NCI-H1105 treated with DMSO at 0.1 percent for 48 hours (cell line): ENCODE results near the gene TTC13.

ENCODE experiments used
- DNase-seq: peaks from one replicate; lab custom pipeline; 2025; lab: John Stamatoyannopoulos, UW

TTC13 gene

GRCh38 chr1:230948903-230949302 lies 29.8 kb downstream of the TTC13 start:
- no peak for DNase-seq

DNA sequence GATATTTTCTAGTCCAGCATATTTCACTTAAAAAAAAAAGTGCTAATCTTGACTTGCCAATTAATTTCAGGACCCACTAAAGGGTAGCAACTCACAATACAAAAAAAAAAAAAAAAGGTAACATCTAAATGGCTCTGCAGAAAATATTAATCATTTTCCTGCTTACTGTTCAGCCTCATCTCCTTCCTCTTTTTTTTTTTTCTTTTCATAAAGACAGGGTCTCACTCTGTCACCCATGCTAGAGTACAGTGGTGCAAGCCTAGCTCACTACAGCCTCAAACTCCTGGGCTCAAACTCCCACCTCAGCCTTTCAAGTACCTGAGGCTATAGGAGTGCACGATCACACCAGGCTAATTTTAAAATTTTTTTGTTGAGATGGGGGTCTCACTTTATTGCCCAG lies 30.4 kb downstream of the TTC13 start:
- no peak for DNase-seq

- no peak for DNase-seq
Measured at GRCh38 chr1:230943048-230943593, 35.5 kb downstream of the TTC13 start.

GRCh38 chr1:230940848-230941247 lies 37.8 kb downstream of the TTC13 start:
- DNase-seq = no peak

DNA sequence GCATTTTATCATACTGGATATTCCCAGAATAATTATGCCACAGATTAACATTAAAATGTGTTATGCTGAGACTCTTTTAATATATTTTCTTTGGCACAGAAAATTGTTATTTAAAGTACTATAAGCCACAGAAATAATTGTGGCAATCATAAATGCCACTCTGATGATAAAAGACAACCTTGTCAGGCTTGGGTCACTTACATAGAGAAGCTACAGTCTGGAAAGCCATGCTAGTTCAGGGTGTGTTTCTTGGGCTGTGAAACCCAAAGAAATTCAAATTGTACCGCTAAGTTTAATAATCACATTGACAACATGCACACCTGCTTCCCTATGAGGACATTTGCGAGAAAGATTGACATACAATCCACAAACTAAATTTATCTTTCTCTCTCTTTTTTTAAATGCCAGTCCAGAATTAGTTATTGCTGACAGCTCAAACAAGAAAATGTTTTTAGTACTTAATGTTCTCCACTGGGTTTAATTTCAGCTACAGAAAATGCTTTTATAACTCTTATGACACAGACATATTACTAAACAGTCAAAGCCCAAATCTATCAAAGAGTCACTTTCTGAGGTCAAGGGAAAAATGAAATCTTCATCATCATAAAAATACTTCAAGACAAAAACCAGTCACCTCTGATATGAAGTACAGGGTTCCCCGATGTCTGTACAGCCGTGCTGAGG lies 38.7 kb downstream of the TTC13 start:
- no peak for DNase-seq

DNA sequence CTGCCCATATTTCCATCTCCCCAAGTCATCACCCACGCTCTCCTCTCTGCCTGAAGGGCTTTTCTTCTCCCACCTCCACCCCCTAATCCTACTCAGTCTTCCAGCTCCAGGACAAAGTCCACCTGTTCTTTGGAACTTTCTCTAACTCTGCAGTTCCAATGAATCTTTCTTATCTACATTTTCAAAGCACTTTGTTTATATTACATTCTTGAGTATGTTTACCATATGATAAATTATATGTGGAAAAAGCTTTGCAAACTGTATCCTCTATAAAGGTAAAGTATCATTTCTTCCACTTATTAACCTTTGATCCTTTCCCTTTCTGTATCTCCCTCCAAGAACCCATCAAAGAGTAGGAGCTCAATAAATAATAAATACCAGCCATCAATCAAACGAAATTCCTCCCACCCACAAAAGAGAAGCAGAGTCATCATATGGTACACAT lies 39.7 kb downstream of the TTC13 start:
- no peak for DNase-seq

GRCh38 chr1:230937371-230937770 lies 41.3 kb downstream of the TTC13 start:
- no peak for DNase-seq

GRCh38 chr1:230936475-230936874 lies 42.2 kb downstream of the TTC13 start:
- no peak for DNase-seq

DNA sequence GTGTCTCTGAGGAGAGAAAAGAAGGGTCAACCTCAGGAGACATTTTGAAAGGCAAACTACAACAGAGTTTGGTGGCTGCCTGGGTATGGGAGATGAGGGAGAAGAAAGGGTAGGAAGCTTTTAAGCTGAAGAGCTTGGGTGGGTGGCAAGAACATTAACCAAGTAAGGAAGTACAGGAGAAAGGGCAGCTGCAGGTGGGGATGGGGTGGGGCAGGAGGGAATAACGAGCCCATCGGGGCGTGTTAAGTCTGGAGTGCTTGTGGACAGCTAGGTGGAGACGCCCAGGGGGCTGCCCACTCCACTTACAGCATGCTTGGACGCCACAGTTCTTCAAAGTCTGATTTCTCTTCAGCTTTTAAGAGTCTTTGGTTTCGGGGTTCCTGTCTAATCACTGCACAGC lies 42.8 kb downstream of the TTC13 start:
- DNase-seq = no peak

DNA sequence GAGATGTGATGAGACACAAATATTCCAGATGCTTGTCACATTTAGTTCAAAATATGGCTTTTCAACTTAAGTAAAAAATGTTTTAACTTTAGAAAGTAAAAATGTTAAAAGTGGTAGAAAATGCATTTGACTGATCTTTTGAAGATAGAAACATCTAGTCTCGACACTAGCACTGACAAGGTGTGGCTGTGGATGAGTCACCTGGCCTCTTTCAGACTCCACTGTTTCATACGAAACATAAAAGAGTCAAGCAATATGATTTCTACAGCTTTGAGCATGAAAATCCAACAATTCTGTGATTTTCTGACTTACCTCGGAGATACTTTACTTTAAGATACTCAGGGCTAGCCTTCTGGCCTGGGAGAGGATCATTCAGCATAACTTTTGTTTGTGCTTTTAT lies 47.7 kb downstream of the TTC13 start:
- no peak for DNase-seq

DNA sequence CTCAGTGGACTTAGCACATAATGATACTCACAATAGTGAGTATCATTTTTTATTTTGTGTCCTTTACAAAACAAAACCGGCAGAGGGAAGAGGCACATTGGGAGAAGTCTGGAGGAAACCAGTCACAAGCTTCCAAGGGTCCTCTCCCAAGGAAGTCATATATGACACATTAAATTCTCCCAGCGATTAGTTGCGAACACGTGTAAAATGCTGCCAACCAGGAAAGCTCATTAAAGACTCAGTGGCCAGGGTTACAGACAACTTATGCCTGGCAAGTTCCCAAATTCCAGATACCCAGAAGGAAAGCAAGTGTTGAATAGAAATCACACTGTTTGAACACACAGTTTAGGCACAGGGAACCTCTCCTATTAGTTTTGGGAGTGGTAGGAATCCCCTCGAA lies 52.5 kb downstream of the TTC13 start:
- no peak for DNase-seq

DNA sequence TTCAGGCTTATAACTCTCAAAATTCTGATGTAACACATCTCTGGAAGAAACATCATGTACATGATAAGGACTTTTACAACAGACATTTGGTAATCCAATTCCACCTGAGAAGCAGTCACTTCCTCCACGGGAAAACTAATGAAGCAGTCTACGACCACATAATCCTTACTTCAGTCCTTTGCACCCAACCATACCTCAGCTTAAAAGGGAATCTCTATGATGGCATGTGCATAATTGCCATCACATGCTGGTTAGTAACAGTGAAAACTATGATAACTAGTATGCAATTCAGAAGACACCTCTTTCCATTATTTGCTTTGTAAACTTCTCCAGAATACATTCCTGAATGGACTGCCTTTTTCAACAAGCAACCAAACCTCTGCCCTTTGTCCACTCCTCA lies 53.1 kb downstream of the TTC13 start:
- DNase-seq = no peak

DNA sequence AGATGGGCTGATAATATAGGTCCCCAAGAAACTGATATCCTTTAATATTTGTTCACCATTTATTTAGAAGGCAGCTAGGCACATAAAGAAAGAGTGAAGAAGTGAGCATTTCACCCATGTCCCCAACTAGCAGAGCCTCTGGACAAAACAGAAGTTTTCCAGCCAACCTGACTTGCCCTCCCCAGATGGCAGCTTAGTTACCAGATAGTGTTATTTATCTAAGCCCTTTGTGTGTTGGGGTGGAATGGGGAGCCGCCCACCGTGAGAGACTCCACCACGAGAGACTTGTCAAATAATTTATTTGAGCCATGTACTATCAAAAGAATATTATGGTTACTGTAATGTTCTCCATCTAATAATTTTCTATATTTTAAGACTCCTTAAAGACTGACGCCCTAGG lies 55.5 kb downstream of the TTC13 start:
- DNase-seq = no peak

DNA sequence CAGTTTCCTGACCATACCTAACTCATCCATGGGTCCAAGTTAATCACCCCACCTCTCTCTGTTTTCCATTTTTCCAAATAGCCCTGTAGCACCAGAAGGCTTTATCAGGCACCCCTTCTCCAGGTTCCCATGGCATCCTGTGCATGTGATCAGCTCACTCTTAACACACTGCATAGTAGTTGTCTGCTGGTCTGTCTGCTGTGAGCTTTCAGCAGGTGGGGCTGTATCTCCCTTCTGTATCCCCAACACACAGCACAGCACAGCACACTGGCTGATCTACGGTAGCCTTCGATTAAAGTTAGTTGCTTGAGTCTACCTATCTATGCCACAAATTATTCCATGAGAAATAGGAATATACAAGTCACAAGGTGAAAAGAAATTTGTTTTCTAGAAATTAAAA lies 56.0 kb downstream of the TTC13 start:
- no peak for DNase-seq

DNA sequence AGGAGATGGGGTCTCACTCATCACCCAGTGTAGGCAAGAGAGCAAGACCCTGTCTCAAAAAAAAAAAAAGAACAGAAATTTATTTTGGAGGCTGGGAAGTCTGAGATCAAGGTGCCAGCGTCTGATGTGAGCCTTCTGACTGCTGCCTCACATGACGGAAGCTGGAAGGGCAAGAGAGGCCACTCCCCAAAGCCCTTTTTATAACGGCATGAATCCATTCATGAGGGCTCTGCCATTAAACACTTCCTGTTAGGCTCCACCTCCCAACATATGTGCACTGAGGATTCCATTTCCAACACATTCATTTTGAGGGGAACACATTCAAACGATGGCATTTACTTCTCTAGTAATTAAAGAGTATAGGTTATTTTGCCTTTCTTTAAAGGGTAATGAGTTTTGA lies 59.5 kb downstream of the TTC13 start:
- DNase-seq = no peak

- DNase-seq = peak; percentile 56
Measured at GRCh38 chr1:230917284-230918135, 61.2 kb downstream of the TTC13 start.

DNA sequence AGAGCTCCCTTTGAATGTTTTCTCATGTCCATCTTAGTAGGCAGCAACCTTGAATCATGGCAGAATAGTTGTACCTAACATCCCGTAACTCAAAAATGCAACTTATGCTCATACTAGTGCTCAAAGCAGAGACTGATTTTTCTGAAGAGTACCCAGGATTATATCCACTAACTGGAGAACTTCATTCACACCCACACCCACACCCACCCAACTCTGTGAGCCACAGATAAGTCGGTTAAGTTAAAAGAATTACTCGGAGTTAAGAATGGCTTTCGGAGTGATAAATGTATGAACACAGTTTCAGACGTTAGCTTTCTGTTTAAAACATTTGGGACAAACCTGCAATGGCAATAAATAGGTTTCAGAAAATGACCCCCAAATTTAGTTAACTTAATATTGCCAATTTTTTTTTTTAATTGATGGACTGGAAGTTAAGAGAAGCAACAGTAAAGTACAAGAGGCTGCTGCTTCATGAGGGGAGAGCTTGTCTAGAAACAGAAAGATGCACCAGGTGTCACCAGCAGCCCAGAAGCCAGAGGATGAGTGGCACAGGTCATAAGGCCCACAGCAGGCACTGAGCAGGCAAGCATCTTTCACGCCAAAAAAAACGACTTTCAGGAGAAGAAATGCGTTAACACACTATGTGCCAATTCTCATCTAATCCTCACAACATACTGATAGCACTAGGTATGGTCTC lies 61.9 kb downstream of the TTC13 start:
- DNase-seq = no peak

DNA sequence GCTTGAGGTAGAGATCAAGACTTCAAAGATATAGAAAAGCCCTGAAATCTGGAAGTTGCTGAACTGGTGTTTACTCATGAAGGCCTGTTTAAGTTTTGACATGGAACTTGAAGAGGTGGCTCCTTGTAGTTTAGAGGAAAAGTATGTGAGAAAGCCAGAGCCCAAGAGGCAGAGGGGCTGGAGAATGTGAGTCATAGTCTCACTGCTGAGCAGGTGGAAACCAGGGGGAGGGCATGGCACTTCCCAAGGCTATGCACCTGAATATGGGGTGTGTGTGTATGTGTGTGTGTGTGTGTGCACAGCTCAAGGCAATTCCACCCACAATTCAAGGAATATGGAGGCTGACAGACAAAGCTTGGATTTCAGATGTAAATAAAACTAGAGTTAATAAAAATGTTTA lies 63.6 kb downstream of the TTC13 start:
- DNase-seq = no peak

DNA sequence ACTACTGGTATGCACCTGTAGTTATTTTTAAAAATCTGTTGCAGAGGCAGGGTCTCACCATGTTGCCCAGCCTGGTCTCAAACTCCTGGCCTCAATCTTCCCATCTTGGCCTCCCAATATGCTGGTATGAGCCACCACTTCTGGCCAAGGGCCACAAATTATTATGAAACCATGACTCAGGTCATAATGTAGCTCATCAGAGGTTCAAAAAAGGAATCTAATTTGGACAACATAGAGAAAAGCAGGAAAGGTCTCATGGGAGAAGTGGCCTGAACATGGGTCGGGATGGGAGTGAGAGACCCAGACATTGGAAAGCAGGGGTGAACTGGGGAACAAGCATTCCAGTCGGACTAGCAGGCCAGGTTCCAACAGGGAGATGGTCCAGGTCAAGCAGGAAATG lies 65.2 kb downstream of the TTC13 start:
- no peak for DNase-seq

DNA sequence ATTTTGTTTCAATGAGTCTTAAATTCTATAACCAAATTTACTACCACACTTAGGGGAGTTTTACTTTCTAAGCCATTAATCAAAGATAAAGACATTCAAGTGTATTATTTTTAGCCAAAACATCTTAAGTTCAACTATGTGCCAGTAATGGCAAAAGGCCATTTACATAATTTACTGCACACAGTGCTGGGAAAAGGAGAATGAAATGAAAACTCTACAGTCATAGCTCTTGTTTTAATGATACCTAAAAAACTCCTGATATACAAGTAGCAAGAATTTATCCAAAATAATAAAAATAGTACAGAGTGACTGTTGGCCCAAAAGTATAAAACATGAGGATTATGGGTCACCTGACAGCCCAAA lies 67.9 kb downstream of the TTC13 start:
- no peak for DNase-seq

DNA sequence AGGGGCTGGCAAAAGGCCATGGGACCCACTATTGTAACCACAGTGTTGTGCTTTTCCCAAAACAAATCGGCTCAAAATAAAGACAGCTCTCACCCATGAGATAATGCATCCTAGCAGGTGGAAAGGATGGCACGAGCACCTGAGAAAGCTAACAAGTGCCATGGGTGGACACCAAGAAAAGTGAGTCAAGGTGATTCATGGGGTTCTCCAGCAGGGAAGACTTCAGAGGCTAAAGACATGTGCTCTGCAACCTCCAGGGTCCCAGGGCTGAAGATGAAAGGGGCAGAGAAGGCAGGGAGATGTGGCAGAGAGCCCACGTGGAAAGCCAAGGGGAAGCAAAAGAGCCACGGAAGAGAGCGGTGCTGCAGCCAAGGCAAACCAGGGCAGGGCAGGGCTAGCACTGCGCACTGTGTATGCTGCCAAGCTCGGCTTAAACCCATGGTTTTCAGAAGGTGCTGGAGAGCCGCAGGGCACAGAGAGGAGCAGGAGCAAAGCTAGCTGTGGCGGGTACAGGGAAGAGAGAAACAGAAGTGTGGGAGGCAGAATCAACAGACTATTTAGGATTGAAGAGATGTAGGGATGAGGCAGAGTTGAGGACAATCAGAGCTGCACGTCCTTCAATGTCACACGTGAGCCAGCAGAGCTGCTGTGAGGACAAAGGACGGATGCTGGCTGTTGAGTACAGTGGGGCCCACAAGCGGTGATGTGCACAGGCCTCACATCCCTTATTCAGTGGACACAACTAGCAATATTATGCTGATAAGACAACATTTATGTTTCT lies 68.5 kb downstream of the TTC13 start:
- no peak for DNase-seq
